Measurements from ENCODE around the gene ARMC2.

The ARMC2 gene

GRCh38 chr6:108847738-108848115 lies 495 bp upstream of the ARMC2 start:
- no peak for TF ChIP-seq EZH2phosphoT487 (conservative IDR thresholded peaks at IDR 0.05; ENCODE audit: low read length)
- TF ChIP-seq CTCF (IDR thresholded peaks at IDR 0.05; ENCODE audit: insufficient read depth, low read length, poor library complexity, severe bottlenecking): no peak
- H3K4me3 ChIP-seq (ENCODE audit: insufficient read depth, low read length, poor library complexity, severe bottlenecking): peak overlapping the region; percentile 73
- H3K36me3 ChIP-seq (ENCODE audit: low read length): no peaks in the 10 kb centered on the region
- H2AFZ ChIP-seq (ENCODE audit: low read depth, low read length, severe bottlenecking): peak overlapping the region; percentile 85
- no peaks in the 10 kb centered on the region for H3K9me3 ChIP-seq (ENCODE audit: insufficient read depth, low read length)
- H3K9me2 ChIP-seq (replicated peaks; ENCODE audit: insufficient read depth, low read length): no peaks in the 10 kb centered on the region
- H3K27ac ChIP-seq (ENCODE audit: low read depth, low read length): no peak overlapping the region
- H3K9ac ChIP-seq (ENCODE audit: low read length): peak overlapping the region; percentile 58
- no peaks in the 10 kb centered on the region for H3F3A ChIP-seq (ENCODE audit: insufficient read depth)
- H3K27me3 ChIP-seq (ENCODE audit: low read length): no peaks in the 10 kb centered on the region
- no peaks in the 10 kb centered on the region for H4K20me1 ChIP-seq (ENCODE audit: low read depth, low read length)
- peak overlapping the region; percentile 68 for H3K4me2 ChIP-seq (ENCODE audit: low read depth, low read length, poor library complexity, severe bottlenecking)
- H3K79me2 ChIP-seq (ENCODE audit: insufficient read depth, low read length): no peaks in the 10 kb centered on the region

GRCh38 chr6:108850669-108851465 lies 2.6 kb downstream of the ARMC2 start:
- Histone ChIP-seq H3F3A (ENCODE audit: insufficient read depth) (no peaks in the 10 kb centered on the region), H3K36me3 (ENCODE audit: low read length) (no peaks in the 10 kb centered on the region), H3K27me3 (ENCODE audit: low read length) (no peaks in the 10 kb centered on the region), H3K9me3 (ENCODE audit: insufficient read depth, low read length) (no peaks in the 10 kb centered on the region), H3K9ac (ENCODE audit: low read length) (no peak overlapping the region), H3K27ac (ENCODE audit: low read depth, low read length) (no peak overlapping the region), H4K20me1 (ENCODE audit: low read depth, low read length) (no peaks in the 10 kb centered on the region), H3K9me2 (replicated peaks; ENCODE audit: insufficient read depth, low read length) (no peaks in the 10 kb centered on the region), H3K4me3 (ENCODE audit: insufficient read depth, low read length, poor library complexity, severe bottlenecking) (no peak overlapping the region), H2AFZ (ENCODE audit: low read depth, low read length, severe bottlenecking) (no peak overlapping the region), H3K79me2 (ENCODE audit: insufficient read depth, low read length) (no peaks in the 10 kb centered on the region), H3K4me2 (ENCODE audit: low read depth, low read length, poor library complexity, severe bottlenecking) (no peak overlapping the region)
- no peak for TF ChIP-seq CTCF (IDR thresholded peaks at IDR 0.05; ENCODE audit: insufficient read depth, low read length, poor library complexity, severe bottlenecking)
- no peak for TF ChIP-seq EZH2phosphoT487 (conservative IDR thresholded peaks at IDR 0.05; ENCODE audit: low read length)

- TF ChIP-seq EZH2phosphoT487 (conservative IDR thresholded peaks at IDR 0.05; ENCODE audit: low read length): no peak
- no peak for TF ChIP-seq CTCF (IDR thresholded peaks at IDR 0.05; ENCODE audit: insufficient read depth, low read length, poor library complexity, severe bottlenecking)
These were observed 3.5 kb downstream of the ARMC2 start for GRCh38 chr6:108851756-108852155.

More at GRCh38 chr6:108851756-108852155, 3.5 kb downstream of the ARMC2 start:
- Histone ChIP-seq H3K9ac (ENCODE audit: low read length) (no peak overlapping the region), H3K9me3 (ENCODE audit: insufficient read depth, low read length) (no peaks in the 10 kb centered on the region), H4K20me1 (ENCODE audit: low read depth, low read length) (no peaks in the 10 kb centered on the region), H3K36me3 (ENCODE audit: low read length) (no peaks in the 10 kb centered on the region), H3K79me2 (ENCODE audit: insufficient read depth, low read length) (no peaks in the 10 kb centered on the region), H3K27me3 (ENCODE audit: low read length) (no peaks in the 10 kb centered on the region), H2AFZ (ENCODE audit: low read depth, low read length, severe bottlenecking) (no peak overlapping the region), H3K9me2 (replicated peaks; ENCODE audit: insufficient read depth, low read length) (no peaks in the 10 kb centered on the region), H3K27ac (ENCODE audit: low read depth, low read length) (no peak overlapping the region), H3K4me2 (ENCODE audit: low read depth, low read length, poor library complexity, severe bottlenecking) (no peak overlapping the region), H3F3A (ENCODE audit: insufficient read depth) (no peaks in the 10 kb centered on the region), H3K4me3 (ENCODE audit: insufficient read depth, low read length, poor library complexity, severe bottlenecking) (no peak overlapping the region)
